RWPE1 (cell line): ENCODE measurements around the gene MLLT6.

ENCODE experiments used
- CTCF ChIA-PET: fragments of 350-600 bp; sonication (Branson Sonifier 250); formaldehyde crosslinking; extraction: SDS; loops from one replicate; lab custom pipeline; 2021; lab: Yijun Ruan, JAX
- POLR2A ChIA-PET: fragments of 400-600 bp; formaldehyde crosslinking; extraction: SDS; loops from one replicate; lab custom pipeline; 2020; ENCODE audit warnings: antibody characterized with exemption; ENCODE audit not compliant: low non-redundant PET; lab: Yijun Ruan, JAX
- DNase-seq: peaks from one replicate; pipeline ENCODE4 v3.0.0; 2012; ENCODE audit warnings: low spot score
- H3K27ac ChIP-seq: fragments of 450-650 bp; 2 replicates; pipeline ENCODE4 v1.5.1; 2017
- TF ChIP-seq, protein P1 (sequence below): fragments of 450-650 bp; conservative IDR thresholded peaks from 2 replicates; pipeline ENCODE4 v1.5.1; 2017; ENCODE audit warnings: low read depth, mild to moderate bottlenecking

MLLT6 gene

DNA sequence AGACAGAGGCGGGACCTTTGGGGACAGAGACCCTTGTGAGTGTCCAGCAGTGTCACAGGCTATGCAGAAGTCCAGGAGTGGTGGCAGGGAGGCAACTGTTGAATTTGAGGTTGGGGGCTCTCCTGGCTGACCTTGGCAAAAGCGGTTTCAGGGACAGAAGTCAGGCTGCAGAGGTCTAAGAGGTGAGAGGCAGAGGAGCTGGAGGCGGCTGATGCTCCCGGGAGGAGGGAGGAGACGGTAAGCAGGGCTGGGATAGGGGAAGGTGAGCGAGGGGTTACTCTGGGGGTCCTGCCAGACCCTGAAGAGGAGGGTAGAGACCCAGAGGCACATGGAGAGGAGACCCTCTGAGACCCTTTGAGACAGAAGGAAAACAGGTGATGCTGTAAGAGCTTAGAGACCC is 35.6 kb upstream of the MLLT6 start:
- H3K27ac ChIP-seq = no peak overlapping the region
- TF ChIP-seq, protein P1, sequence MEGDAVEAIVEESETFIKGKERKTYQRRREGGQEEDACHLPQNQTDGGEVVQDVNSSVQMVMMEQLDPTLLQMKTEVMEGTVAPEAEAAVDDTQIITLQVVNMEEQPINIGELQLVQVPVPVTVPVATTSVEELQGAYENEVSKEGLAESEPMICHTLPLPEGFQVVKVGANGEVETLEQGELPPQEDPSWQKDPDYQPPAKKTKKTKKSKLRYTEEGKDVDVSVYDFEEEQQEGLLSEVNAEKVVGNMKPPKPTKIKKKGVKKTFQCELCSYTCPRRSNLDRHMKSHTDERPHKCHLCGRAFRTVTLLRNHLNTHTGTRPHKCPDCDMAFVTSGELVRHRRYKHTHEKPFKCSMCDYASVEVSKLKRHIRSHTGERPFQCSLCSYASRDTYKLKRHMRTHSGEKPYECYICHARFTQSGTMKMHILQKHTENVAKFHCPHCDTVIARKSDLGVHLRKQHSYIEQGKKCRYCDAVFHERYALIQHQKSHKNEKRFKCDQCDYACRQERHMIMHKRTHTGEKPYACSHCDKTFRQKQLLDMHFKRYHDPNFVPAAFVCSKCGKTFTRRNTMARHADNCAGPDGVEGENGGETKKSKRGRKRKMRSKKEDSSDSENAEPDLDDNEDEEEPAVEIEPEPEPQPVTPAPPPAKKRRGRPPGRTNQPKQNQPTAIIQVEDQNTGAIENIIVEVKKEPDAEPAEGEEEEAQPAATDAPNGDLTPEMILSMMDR = no peak
- ChIA-PET CTCF (interaction anchor here (0.6 to 0.7 kb wide), 2 partner anchors 27 to 184 kb away, joined by 3 to 8 read pairs; no protein-coding TSS in a partner anchor), POLR2A (no interaction called here)
- DNase-seq = no peak

- no peak for DNase-seq
- ChIA-PET CTCF (interaction anchor here (0.5 to 0.8 kb wide), 3 partner anchors 9 to 1531 kb away, joined by 3 to 7 read pairs (median 3); no protein-coding TSS in a partner anchor), POLR2A (interaction anchor here (0.6 kb wide), 1 partner anchor 63 kb away, joined by 7 read pairs; no protein-coding TSS in a partner anchor)
- TF ChIP-seq, protein P1 = no peak
- peak overlapping the region; percentile 18; the same call in 1 of the 2 replicates for H3K27ac ChIP-seq
These were observed 32.9 kb upstream of the MLLT6 start for GRCh38 chr17:38671939-38672720.

GRCh38 chr17:38672788-38673706 is 32.0 kb upstream of the MLLT6 start:
- no peak for DNase-seq
- ChIA-PET CTCF (interaction anchor here (0.7 to 1.1 kb wide), 3 partner anchors 10 to 62 kb away, joined by 3 to 5 read pairs (median 3); no protein-coding TSS in a partner anchor), POLR2A (no interaction called here)
- TF ChIP-seq, protein P1 = no peak
- no peak overlapping the region; the same call in 1 of the 2 replicates for H3K27ac ChIP-seq

DNA sequence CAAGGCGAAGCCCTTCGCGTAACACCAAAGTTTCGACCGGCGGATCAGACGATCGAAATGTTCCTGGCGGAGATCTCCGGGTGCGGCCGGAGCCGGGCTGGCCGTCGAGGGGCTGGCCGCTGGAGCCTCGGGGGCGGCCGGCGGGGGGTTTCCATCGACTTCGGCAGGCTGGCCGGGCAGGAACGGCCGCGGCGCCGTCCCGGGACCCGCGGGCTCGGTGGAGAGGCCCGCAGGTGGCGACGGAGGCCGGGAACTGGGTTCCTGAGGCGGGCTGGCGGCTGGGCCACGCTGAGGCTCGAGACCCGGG is 31.4 kb upstream of the MLLT6 start:
- DNase-seq = no peak
- TF ChIP-seq, protein P1 = no peak
- ChIA-PET CTCF (interaction anchor here (0.7 to 1.3 kb wide), 4 partner anchors 10 to 36 kb away, joined by 3 read pairs; no protein-coding TSS in a partner anchor), POLR2A (no interaction called here)
- H3K27ac ChIP-seq = peak overlapping the region; percentile 48; the same call in 1 of the 2 replicates

GRCh38 chr17:38674014-38674748 is 30.9 kb upstream of the MLLT6 start:
- ChIA-PET CTCF (interaction anchor here (0.7 to 1.3 kb wide), 4 partner anchors 11 to 35 kb away, joined by 3 read pairs; no protein-coding TSS in a partner anchor), POLR2A (no interaction called here)
- DNase-seq = no peak
- peak overlapping the region; percentile 48 for H3K27ac ChIP-seq
- TF ChIP-seq, protein P1 = peak; percentile 23; the same call in 1 of the 2 replicates
